SK-N-SH (cell line): ENCODE measurements around the gene TSPAN7. TPM values are rescaled to one million over a fixed set of nuclear protein-coding genes. Genes with fewer than 3 reads are reported as not detected.

ENCODE experiments used
- CTCF ChIA-PET: fragments of 300-600, 350-600 bp; formaldehyde crosslinking; extraction: SDS; loops from one replicate; lab custom pipeline; 2021; lab: Yijun Ruan, JAX
- POLR2A ChIA-PET: fragments of 350-600 bp; sonication (Branson Sonifier 250); formaldehyde crosslinking; extraction: SDS; loops from one replicate; lab custom pipeline; 2020; ENCODE audit warnings: antibody characterized with exemption, inconsistent platforms; lab: Yijun Ruan, JAX
- DNase-seq: peaks from one replicate; pipeline ENCODE4 v3.0.0; 2012
- H2AFZ ChIP-seq: fragments of 200-600 bp; sonication (generic); 2 replicates; pipeline ENCODE4 v1.8.1; 2016; ENCODE audit warnings: antibody characterized with exemption, mild to moderate bottlenecking, low read depth
- H3F3A ChIP-seq: fragments of 200-600 bp; sonication (generic); replicated peaks from 2 replicates; pipeline ENCODE3; 2016; ENCODE audit warnings: antibody characterized with exemption, mild to moderate bottlenecking; ENCODE audit not compliant: insufficient read depth
- H3K27ac ChIP-seq, 2 experiments: fragments of 200-500 bp in 1 of 2; fragments of 200-600 bp in 1 of 2; sonication (Bioruptor generic) in 1 of 2; sonication (generic), shearing (Covaris generic) in 1 of 2; 2 replicates each; pipeline versions ENCODE4 v1.5.1 to v1.6.1; 2014 to 2016; ENCODE audit warnings: low read depth in 2 of 2, inconsistent platforms in 1 of 2, low read length in 1 of 2, mild to moderate bottlenecking in 1 of 2, mixed read lengths in 1 of 2
- H3K27me3 ChIP-seq: fragments of 200-600 bp; sonication (generic), shearing (Covaris generic); 2 replicates; pipeline ENCODE4 v1.6.1; 2016; ENCODE audit warnings: mixed run types; ENCODE audit not compliant: insufficient read depth
- H3K36me3 ChIP-seq, 2 experiments: fragments of 200-500 bp in 1 of 2; fragments of 200-600 bp in 1 of 2; sonication (Bioruptor generic) in 1 of 2; sonication (generic) in 1 of 2; replicated peaks in 1 of 2; 2 replicates each; pipeline versions ENCODE3 to v1.5.1; 2014 to 2016; ENCODE audit warnings: low read length in 1 of 2, mild to moderate bottlenecking in 1 of 2; ENCODE audit not compliant: insufficient read depth in 2 of 2, control insufficient read depth in 1 of 2
- H3K4me1 ChIP-seq, 2 experiments: fragments of 200-500 bp in 1 of 2; fragments of 200-600 bp in 1 of 2; sonication (Bioruptor generic) in 1 of 2; sonication (generic), shearing (Covaris generic) in 1 of 2; 2 replicates each; pipeline versions ENCODE4 v1.5.1 to v1.6.1; 2014 to 2016; ENCODE audit warnings: low read depth in 1 of 2, low read length in 1 of 2, mixed run types in 1 of 2; ENCODE audit not compliant: insufficient read depth in 2 of 2, control insufficient read depth in 1 of 2
- H3K4me2 ChIP-seq: fragments of 200-600 bp; sonication (generic), shearing (Covaris generic); 2 replicates; pipeline ENCODE4 v1.6.1; 2017; ENCODE audit warnings: mixed run types
- H3K4me3 ChIP-seq, 2 experiments: fragments of 200-500 bp in 1 of 2; fragments of 200-600 bp in 1 of 2; sonication (Bioruptor generic) in 1 of 2; sonication (generic), shearing (Covaris generic) in 1 of 2; 2 replicates each; pipeline versions ENCODE4 v1.5.1 to v1.8.1; 2014 to 2016; ENCODE audit warnings: low read depth in 2 of 2, inconsistent platforms in 1 of 2, low read length in 1 of 2, mild to moderate bottlenecking in 1 of 2, mixed read lengths in 1 of 2, moderate library complexity in 1 of 2
- H3K79me2 ChIP-seq: fragments of 200-600 bp; sonication (generic); 2 replicates; pipeline ENCODE4 v1.8.1; 2017; ENCODE audit warnings: mild to moderate bottlenecking; ENCODE audit not compliant: insufficient read depth
- H3K9ac ChIP-seq: fragments of 200-600 bp; sonication (generic); 2 replicates; pipeline ENCODE4 v1.6.1; 2017; ENCODE audit warnings: mixed run types
- H3K9me2 ChIP-seq: fragments of 200-600 bp; sonication (generic); 2 replicates; pipeline ENCODE4 v1.6.1; 2017; ENCODE audit warnings: mixed run types
- H3K9me3 ChIP-seq: fragments of 200-600 bp; sonication (generic); 2 replicates; pipeline ENCODE4 v1.6.1; 2017; ENCODE audit warnings: mixed run types, mild to moderate bottlenecking, moderate library complexity
- H4K20me1 ChIP-seq: fragments of 200-600 bp; sonication (generic); 2 replicates; pipeline ENCODE4 v1.6.1; 2017; ENCODE audit warnings: mild to moderate bottlenecking, mixed run types; ENCODE audit not compliant: insufficient read depth
- CHD2 ChIP-seq: fragments of 150-350 bp; IDR thresholded peaks from 2 replicates; pipeline ENCODE4 v1.6.1; 2018; ENCODE audit warnings: low read length; ENCODE audit not compliant: partially characterized antibody
- CTCF ChIP-seq: fragments of 200-600 bp; sonication (generic); IDR thresholded peaks from 2 replicates; pipeline ENCODE4 v1.6.1; 2017; ENCODE audit warnings: antibody characterized with exemption, mild to moderate bottlenecking, moderate library complexity
- ELF1 ChIP-seq: IDR thresholded peaks from 2 replicates; pipeline ENCODE4 v1.4.0; 2012
- EZH2phosphoT487 ChIP-seq: fragments of 200-600 bp; sonication (generic); IDR thresholded peaks from 2 replicates; pipeline ENCODE4 v1.6.1; 2017; ENCODE audit warnings: low read depth, mixed run types, mild to moderate bottlenecking, antibody characterized with exemption, moderate library complexity, borderline replicate concordance
- FOSL2 ChIP-seq: IDR thresholded peaks from 2 replicates; pipeline ENCODE4 v1.4.0; 2012; ENCODE audit warnings: low read depth, mild to moderate bottlenecking, moderate library complexity, borderline replicate concordance
- FOXM1 ChIP-seq: IDR thresholded peaks from 2 replicates; pipeline ENCODE4 v1.4.0; 2012; ENCODE audit warnings: low read depth, mild to moderate bottlenecking
- GATA2 ChIP-seq: sonication (generic); formaldehyde crosslinking; IDR thresholded peaks from 2 replicates; pipeline ENCODE4 v1.5.0; 2020; ENCODE audit warnings: mild to moderate bottlenecking, missing genetic modification reagents
- IRF3 ChIP-seq: fragments of 150-350 bp; IDR thresholded peaks from 2 replicates; pipeline ENCODE4 v1.6.1; 2016; ENCODE audit warnings: mild to moderate bottlenecking, low read depth, low read length
- MAX ChIP-seq: IDR thresholded peaks from 2 replicates; pipeline ENCODE4 v1.4.0; 2012; ENCODE audit warnings: low read depth
- MXI1 ChIP-seq: IDR thresholded peaks from 2 replicates; pipeline ENCODE4 v1.6.1; 2012; ENCODE audit warnings: mild to moderate bottlenecking, low read depth, low read length, improper control_type of control experiment
- RAD21 ChIP-seq: IDR thresholded peaks from 2 replicates; pipeline ENCODE4 v1.6.1; 2012; ENCODE audit warnings: mild to moderate bottlenecking, low read length
- REST ChIP-seq: IDR thresholded peaks from 2 replicates; pipeline ENCODE4 v1.6.1; 2012; ENCODE audit warnings: mild to moderate bottlenecking, low read depth, low read length, moderate library complexity
- RXRA ChIP-seq: IDR thresholded peaks from 2 replicates; pipeline ENCODE4 v1.4.0; 2012; ENCODE audit warnings: low read depth, mild to moderate bottlenecking, borderline replicate concordance
- TAF1 ChIP-seq: IDR thresholded peaks from 2 replicates; pipeline ENCODE4 v1.6.1; 2012; ENCODE audit warnings: low read depth, mild to moderate bottlenecking, low read length, moderate library complexity, borderline replicate concordance
- TEAD4 ChIP-seq: IDR thresholded peaks from 2 replicates; pipeline ENCODE4 v1.4.0; 2012; ENCODE audit warnings: mild to moderate bottlenecking, borderline replicate concordance; ENCODE audit not compliant: insufficient read depth
- USF1 ChIP-seq: IDR thresholded peaks from 2 replicates; pipeline ENCODE4 v1.4.0; 2012; ENCODE audit warnings: low read depth, borderline replicate concordance
- YY1 ChIP-seq: IDR thresholded peaks from 2 replicates; pipeline ENCODE4 v1.4.0; 2012; ENCODE audit warnings: low read depth, mild to moderate bottlenecking
- ZBTB33 ChIP-seq: IDR thresholded peaks from 2 replicates; pipeline ENCODE4 v1.4.0; 2012; ENCODE audit warnings: low read depth, borderline replicate concordance
- WGBS: methylation state at CpG from one replicate; pipeline ENCODE4 v1.1.6; 2017; ENCODE audit warnings: low lambda C conversion rate; 5-methylcytosine and 5-hydroxymethylcytosine counted together
- polyA plus RNA-seq, 3 experiments: library from polyadenylated mRNA; depleted of rRNA; stranded (reverse); fragments of >200 nt; gene quantifications; 2 replicates each; pipeline ENCODE4 v1.2.3, GENCODE V29; 2012

The TSPAN7 gene
- polyA plus RNA-seq, 1 of the 3 experiments (the other 2 are of a cell fraction): 0.39 TPM

GRCh38 chrX:38577738-38578137 lies 16.4 kb downstream of the TSPAN7 start:
- H2AFZ ChIP-seq: no peak overlapping the region
- no peaks in the 10 kb centered on the region for H3K4me1 ChIP-seq
- ChIA-PET POLR2A (no interaction called here), CTCF (interaction anchor here (1.2 kb wide), 1 partner anchor 139 kb away, joined by 3 read pairs; no protein-coding TSS in a partner anchor)
- H3K9me3 ChIP-seq: no peaks in the 10 kb centered on the region
- DNase-seq: no peak
- TF ChIP-seq FOXM1: no peak
- no peak for TF ChIP-seq USF1
- no peak for TF ChIP-seq RAD21
- no peaks in the 10 kb centered on the region for H3K36me3 ChIP-seq
- no peaks in the 10 kb centered on the region for H3K27me3 ChIP-seq
- no peak overlapping the region for H3K9ac ChIP-seq
- H3K4me3 ChIP-seq: no peak overlapping the region
- no peaks in the 10 kb centered on the region for H3K9me2 ChIP-seq
- no peak overlapping the region for H3K4me2 ChIP-seq
- no peaks in the 10 kb centered on the region for H3K79me2 ChIP-seq
- no peak overlapping the region for H3K27ac ChIP-seq
- 29% methylated on average over 3 of the region's 3 CpGs for WGBS
- no peaks in the 10 kb centered on the region for H4K20me1 ChIP-seq
- no peaks in the 10 kb centered on the region for H3F3A ChIP-seq

GRCh38 chrX:38578167-38578566 lies 16.8 kb downstream of the TSPAN7 start:
- no peaks in the 10 kb centered on the region for H3K79me2 ChIP-seq
- ChIA-PET CTCF (interaction anchor here (1.2 kb wide), 1 partner anchor 139 kb away, joined by 3 read pairs; no protein-coding TSS in a partner anchor), POLR2A (no interaction called here)
- no peaks in the 10 kb centered on the region for H3K27me3 ChIP-seq
- no peaks in the 10 kb centered on the region for H3K36me3 ChIP-seq
- no peak overlapping the region for H3K9ac ChIP-seq
- H3K9me2 ChIP-seq: no peaks in the 10 kb centered on the region
- 43% methylated on average over 2 of the region's 2 CpGs for WGBS
- H3K4me2 ChIP-seq: no peak overlapping the region
- no peak overlapping the region for H3K27ac ChIP-seq
- H2AFZ ChIP-seq: no peak overlapping the region
- DNase-seq: no peak
- H3K4me3 ChIP-seq: no peak overlapping the region
- H3K4me1 ChIP-seq: no peaks in the 10 kb centered on the region
- no peaks in the 10 kb centered on the region for H4K20me1 ChIP-seq
- H3F3A ChIP-seq: no peaks in the 10 kb centered on the region
- no peaks in the 10 kb centered on the region for H3K9me3 ChIP-seq
- no peak for TF ChIP-seq REST
- no peak for TF ChIP-seq FOSL2
- no peak for TF ChIP-seq CTCF
- no peak for TF ChIP-seq CHD2
- no peak for TF ChIP-seq YY1
- TF ChIP-seq IRF3: no peak
- no peak for TF ChIP-seq ZBTB33
- TF ChIP-seq MXI1: no peak
- no peak for TF ChIP-seq RXRA
- TF ChIP-seq MAX: no peak
- TF ChIP-seq TAF1: no peak
- no peak for TF ChIP-seq TEAD4
- no peak for TF ChIP-seq GATA2 (CRISPR knock-in tag)
- TF ChIP-seq ELF1: no peak
- TF ChIP-seq EZH2phosphoT487: no peak
